Cardiac fibroblast (primary cell): ENCODE measurements around the gene ABCA13.

Experiments used
- DNase-seq, 2 donors: peaks; one replicate each; pipeline versions ENCODE4 v3.0.0 to v3.0.0-alpha.2; 2010; ENCODE audit warnings: low read depth in 2 of 2
- H3K4me3 ChIP-seq, 2 donors: replicated peaks in 1 of 2; 1 replicate in 1 of 2; 2 replicates in 1 of 2; pipeline ENCODE4 v1.5.1; 2011; ENCODE audit warnings: low read depth in 2 of 2, low read length in 2 of 2, mild to moderate bottlenecking in 2 of 2, moderate library complexity in 1 of 2
- CTCF ChIP-seq: IDR thresholded peaks from one replicate; pipeline ENCODE4 v1.5.1; 2011; ENCODE audit warnings: low read depth, mild to moderate bottlenecking, low read length, inconsistent platforms

Gene ABCA13

GRCh38 chr7:48321319-48322010 is 150.2 kb downstream of the ABCA13 start:
- no peak for DNase-seq
- H3K4me3 ChIP-seq: no peak overlapping the region
- no peak for TF ChIP-seq CTCF

DNA sequence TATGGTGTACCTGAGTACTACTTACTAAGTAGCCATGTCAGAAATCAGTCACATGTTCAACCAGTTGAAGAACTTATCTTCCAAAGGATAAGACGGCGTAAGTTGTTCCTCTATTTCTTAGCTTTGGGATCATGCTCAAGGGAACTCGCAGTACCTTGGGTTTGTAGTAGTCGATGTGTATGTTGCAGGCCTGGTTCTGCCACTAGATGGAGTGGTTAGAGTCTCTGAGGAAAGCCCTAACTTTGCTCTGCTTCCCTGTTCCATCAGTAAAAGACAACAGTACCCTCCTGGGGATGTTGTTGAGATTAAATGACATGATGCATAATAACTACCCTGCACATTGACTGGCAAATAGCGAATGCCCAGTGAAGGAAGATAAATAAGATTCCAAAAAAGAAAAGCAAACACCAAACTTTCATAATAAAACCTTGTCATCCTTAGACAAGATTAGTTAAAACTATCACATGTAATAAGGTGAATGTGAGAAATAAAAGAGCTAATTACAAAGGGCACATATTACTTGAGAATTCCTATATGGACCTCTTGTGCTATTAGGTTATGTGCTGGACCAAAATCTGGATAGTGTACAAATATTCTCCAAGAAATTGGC is 165.9 kb downstream of the ABCA13 start:
- H3K4me3 ChIP-seq: no peak overlapping the region
- peak; percentile 66 for TF ChIP-seq CTCF
- DNase-seq: peak; percentile 6 to 57

- no peak for DNase-seq
- no peak for TF ChIP-seq CTCF
- H3K4me3 ChIP-seq: no peak overlapping the region
Observed at GRCh38 chr7:48337781-48338180, 166.5 kb downstream of the ABCA13 start.

- no peak overlapping the region for H3K4me3 ChIP-seq
- no peak for TF ChIP-seq CTCF
- DNase-seq: no peak
Observed at GRCh38 chr7:48347230-48347825, 176.1 kb downstream of the ABCA13 start.

- no peak for DNase-seq
- no peak for TF ChIP-seq CTCF
- no peak overlapping the region for H3K4me3 ChIP-seq
Observed at GRCh38 chr7:48350515-48350914, 179.3 kb downstream of the ABCA13 start.

- no peak for DNase-seq
- TF ChIP-seq CTCF: no peak
- H3K4me3 ChIP-seq: no peak overlapping the region
Observed at GRCh38 chr7:48351900-48352299, 180.6 kb downstream of the ABCA13 start.

- no peak for TF ChIP-seq CTCF
- no peak overlapping the region for H3K4me3 ChIP-seq
- no peak for DNase-seq
Observed at GRCh38 chr7:48355346-48355745, 184.1 kb downstream of the ABCA13 start.
